Measurements from ENCODE around the gene HJV. TPM values are rescaled to one million over a fixed set of nuclear protein-coding genes. Genes with fewer than 3 reads are reported as not detected.

Gene HJV
- total RNA-seq, 1 donor from 2014 or later, result not detected

GRCh38 chr1:146012703-146013558 lies 8.6 kb downstream of the HJV start:
- Mint-ChIP-seq H3K27me3 (peaks cover 35% of the 10 kb centered on the region), H3K4me1 (ENCODE audit: unreplicated experiment) (peaks cover 8% of the 10 kb centered on the region), H3K4me3 (no peak overlapping the region), H3K9me3 (no peaks in the 10 kb centered on the region), H3K36me3 (no peaks in the 10 kb centered on the region), H3K27ac (peak overlapping the region; percentile 6)
- DNase-seq (ENCODE audit: extremely low spot score, unreplicated experiment), result no peak
- TF ChIP-seq, protein P1, sequence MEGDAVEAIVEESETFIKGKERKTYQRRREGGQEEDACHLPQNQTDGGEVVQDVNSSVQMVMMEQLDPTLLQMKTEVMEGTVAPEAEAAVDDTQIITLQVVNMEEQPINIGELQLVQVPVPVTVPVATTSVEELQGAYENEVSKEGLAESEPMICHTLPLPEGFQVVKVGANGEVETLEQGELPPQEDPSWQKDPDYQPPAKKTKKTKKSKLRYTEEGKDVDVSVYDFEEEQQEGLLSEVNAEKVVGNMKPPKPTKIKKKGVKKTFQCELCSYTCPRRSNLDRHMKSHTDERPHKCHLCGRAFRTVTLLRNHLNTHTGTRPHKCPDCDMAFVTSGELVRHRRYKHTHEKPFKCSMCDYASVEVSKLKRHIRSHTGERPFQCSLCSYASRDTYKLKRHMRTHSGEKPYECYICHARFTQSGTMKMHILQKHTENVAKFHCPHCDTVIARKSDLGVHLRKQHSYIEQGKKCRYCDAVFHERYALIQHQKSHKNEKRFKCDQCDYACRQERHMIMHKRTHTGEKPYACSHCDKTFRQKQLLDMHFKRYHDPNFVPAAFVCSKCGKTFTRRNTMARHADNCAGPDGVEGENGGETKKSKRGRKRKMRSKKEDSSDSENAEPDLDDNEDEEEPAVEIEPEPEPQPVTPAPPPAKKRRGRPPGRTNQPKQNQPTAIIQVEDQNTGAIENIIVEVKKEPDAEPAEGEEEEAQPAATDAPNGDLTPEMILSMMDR (conservative IDR thresholded peaks at IDR 0.05), result peak; percentile 80

DNA sequence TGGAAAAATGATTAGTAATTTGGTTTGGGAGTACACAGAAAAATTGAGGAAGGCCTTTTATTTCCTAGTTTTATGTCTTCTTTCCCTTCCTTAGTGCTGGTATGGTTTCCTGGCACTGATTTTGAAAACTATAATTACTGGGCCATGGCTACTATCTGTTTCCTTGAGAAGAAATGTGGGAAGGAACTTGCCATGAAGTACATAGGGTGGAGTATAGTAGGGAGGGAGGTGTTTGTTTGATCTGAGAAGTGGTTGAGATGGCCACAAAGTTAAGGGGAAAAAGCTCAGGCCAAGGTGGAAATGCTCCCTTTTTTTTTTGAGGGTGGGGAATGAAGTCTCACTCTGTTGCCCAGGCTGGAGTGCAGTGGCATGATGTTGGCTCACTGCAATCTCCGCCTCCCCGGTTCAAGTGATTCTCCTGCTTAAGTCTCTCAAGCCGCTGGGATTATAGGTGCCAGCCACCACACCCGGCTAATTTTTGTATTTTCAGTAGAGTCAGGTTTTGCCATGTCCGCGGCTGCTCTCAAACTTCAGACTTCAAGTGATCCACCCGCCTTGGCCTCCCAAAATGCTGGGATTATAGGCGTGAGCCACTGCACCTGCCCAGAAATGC lies 11.3 kb downstream of the HJV start:
- Mint-ChIP-seq H3K9me3 (no peaks in the 10 kb centered on the region), H3K36me3 (no peaks in the 10 kb centered on the region), H3K27ac (no peak overlapping the region), H3K4me1 (ENCODE audit: unreplicated experiment) (peaks cover 14% of the 10 kb centered on the region), H3K27me3 (peaks cover 12% of the 10 kb centered on the region), H3K4me3 (no peak overlapping the region)
- no peak for DNase-seq (ENCODE audit: extremely low spot score, unreplicated experiment)
- TF ChIP-seq, protein P1 (conservative IDR thresholded peaks at IDR 0.05), result no peak

- peak overlapping the region; percentile 4 for H3K27ac Mint-ChIP-seq
- H3K9me3 Mint-ChIP-seq, result no peaks in the 10 kb centered on the region
- peaks cover 6% of the 10 kb centered on the region for H3K4me1 Mint-ChIP-seq (ENCODE audit: unreplicated experiment)
- no peak overlapping the region for H3K4me3 Mint-ChIP-seq
- DNase-seq (ENCODE audit: extremely low spot score, unreplicated experiment), result no peak
- TF ChIP-seq, protein P1 (conservative IDR thresholded peaks at IDR 0.05), result no peak
- no peaks in the 10 kb centered on the region for H3K36me3 Mint-ChIP-seq
- H3K27me3 Mint-ChIP-seq, result no peaks in the 10 kb centered on the region
Measured at GRCh38 chr1:146007489-146008133, 13.9 kb downstream of the HJV start.

DNA sequence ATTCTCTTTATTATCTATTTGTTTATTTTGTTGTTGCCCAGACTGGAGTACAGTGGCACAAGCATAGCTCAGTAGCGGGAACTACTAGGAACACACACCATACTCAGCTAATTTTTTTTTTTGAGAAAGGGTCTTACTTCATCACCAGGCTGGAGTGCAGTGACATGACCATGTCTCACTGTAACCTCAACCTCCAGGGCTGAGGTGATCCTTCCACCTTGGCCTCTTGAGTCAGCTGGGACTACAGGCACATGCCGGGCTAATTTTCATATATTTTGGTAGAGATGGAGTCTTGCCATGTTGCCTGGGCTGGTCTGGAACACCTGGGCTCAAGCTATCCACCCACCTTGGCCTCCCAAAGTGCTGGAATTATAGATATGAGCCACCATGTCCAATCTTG lies 19.8 kb downstream of the HJV start:
- Mint-ChIP-seq H3K27ac (no peak overlapping the region), H3K4me3 (no peak overlapping the region), H3K4me1 (ENCODE audit: unreplicated experiment) (peaks cover 23% of the 10 kb centered on the region), H3K27me3 (no peaks in the 10 kb centered on the region), H3K36me3 (no peaks in the 10 kb centered on the region), H3K9me3 (no peaks in the 10 kb centered on the region)
- DNase-seq (ENCODE audit: extremely low spot score, unreplicated experiment), result no peak
- TF ChIP-seq, protein P1 (conservative IDR thresholded peaks at IDR 0.05), result no peak

DNA sequence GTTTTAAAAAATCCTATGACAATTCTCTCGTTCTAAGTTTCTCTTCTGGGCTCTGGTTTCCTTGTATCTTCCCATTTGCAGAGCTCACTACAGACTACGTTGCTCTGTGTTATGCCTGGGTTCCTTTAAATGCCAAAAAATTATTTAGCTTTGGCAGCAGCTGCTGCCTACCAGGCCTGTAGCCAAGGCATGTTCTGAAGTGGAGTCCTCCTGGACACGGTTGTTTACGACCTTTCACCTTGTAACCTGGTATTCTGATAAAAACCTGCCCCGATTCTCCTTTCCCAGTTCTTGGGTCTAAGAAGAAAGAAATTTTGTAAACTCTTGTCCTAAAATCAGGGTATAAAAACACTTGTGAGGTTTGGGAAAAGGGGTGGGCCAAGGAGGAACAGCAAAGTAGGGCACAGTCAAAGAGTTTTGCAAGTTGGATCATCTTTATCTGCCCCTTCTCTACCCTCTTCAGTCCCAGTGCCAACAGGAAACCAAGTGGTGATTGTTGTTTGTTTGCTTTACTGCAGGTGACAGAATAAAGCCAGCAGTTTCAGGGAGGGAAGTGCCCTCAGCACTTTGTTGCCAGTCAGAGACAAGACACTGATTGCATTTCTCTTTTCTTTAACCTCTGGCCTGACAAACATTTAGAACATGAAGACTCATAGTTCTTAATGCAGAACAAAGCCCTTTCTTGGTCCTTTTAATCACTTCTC lies 22.1 kb downstream of the HJV start:
- TF ChIP-seq, protein P1 (conservative IDR thresholded peaks at IDR 0.05), result no peak
- Mint-ChIP-seq H3K27me3 (no peaks in the 10 kb centered on the region), H3K36me3 (peaks cover 12% of the 10 kb centered on the region), H3K4me1 (ENCODE audit: unreplicated experiment) (peaks cover 33% of the 10 kb centered on the region), H3K9me3 (no peaks in the 10 kb centered on the region), H3K4me3 (peak overlapping the region; percentile 52), H3K27ac (peak overlapping the region; percentile 74)
- DNase-seq (ENCODE audit: extremely low spot score, unreplicated experiment), result no peak

Data from type B pancreatic cell (in vitro differentiated cells).